ENCODE results near the gene CASZ1. TPM values are rescaled to one million over a fixed set of nuclear protein-coding genes. Genes with fewer than 3 reads are reported as not detected.

Gene CASZ1
- total and polyA plus RNA-seq, 2 donors from 2014 or later: 10.1 to 33.0 TPM

- Histone ChIP-seq H3K27me3 (ENCODE audit: control insufficient read depth, insufficient read depth, low read length) (no peaks in the 10 kb centered on the region), H3K9ac (ENCODE audit: low read length in 3 of 3) (peak overlapping the region in 1 of 3 donors; percentile 55), H3K4me1 (ENCODE audit: control insufficient read depth in 2 of 3, insufficient read depth in 2 of 3, low read depth in 1 of 3, low read length in 3 of 3) (peaks cover 0 to 6% (median 0%) of the 10 kb centered on the region in 3 donors), H3K27ac (ENCODE audit: low read depth in 2 of 2, low read length in 2 of 2) (peak overlapping the region in 1 of 2 donors; percentile 23), H3K4me3 (ENCODE audit: low read length in 3 of 3) (no peak overlapping the region), H3K36me3 (ENCODE audit: control insufficient read depth in 2 of 3, insufficient read depth in 3 of 3, low read length in 3 of 3) (peaks cover 0 to 12% (median 0%) of the 10 kb centered on the region in 3 donors), H3K9me3 (ENCODE audit: control insufficient read depth in 2 of 3, insufficient read depth in 1 of 3, low read length in 3 of 3) (no peaks in the 10 kb centered on the region)
- intact Hi-C loops (cut with DNase I): no loop called here
- DNase-seq (peak in 2 of 5 donors; percentile 64), FAIRE-seq (no peak)
- no peak for TF ChIP-seq CTCF (IDR thresholded peaks at IDR 0.05; ENCODE audit: borderline replicate concordance, extremely low read depth, insufficient read depth)
Measured at GRCh38 chr1:10640843-10641553, 155.4 kb downstream of the CASZ1 start.

GRCh38 chr1:10639775-10640578 lies 156.5 kb downstream of the CASZ1 start:
- intact Hi-C loops (cut with DNase I): no loop called here
- Histone ChIP-seq H3K4me3 (ENCODE audit: low read length in 3 of 3) (no peak overlapping the region), H3K36me3 (ENCODE audit: control insufficient read depth in 2 of 3, insufficient read depth in 3 of 3, low read length in 3 of 3) (peaks cover 0 to 8% (median 0%) of the 10 kb centered on the region in 3 donors), H3K27ac (ENCODE audit: low read depth in 2 of 2, low read length in 2 of 2) (no peak overlapping the region), H3K9ac (ENCODE audit: low read length in 3 of 3) (peak overlapping the region in 1 of 3 donors; percentile 55), H3K4me1 (ENCODE audit: control insufficient read depth in 2 of 3, insufficient read depth in 2 of 3, low read depth in 1 of 3, low read length in 3 of 3) (peaks cover 0 to 6% (median 0%) of the 10 kb centered on the region in 3 donors), H3K9me3 (ENCODE audit: control insufficient read depth in 2 of 3, insufficient read depth in 1 of 3, low read length in 3 of 3) (no peaks in the 10 kb centered on the region), H3K27me3 (ENCODE audit: control insufficient read depth, insufficient read depth, low read length) (no peaks in the 10 kb centered on the region)
- no peak for TF ChIP-seq CTCF (IDR thresholded peaks at IDR 0.05; ENCODE audit: borderline replicate concordance, extremely low read depth, insufficient read depth)
- peak in 1 of 5 donors; percentile 61 for DNase-seq
- no peak for FAIRE-seq

GRCh38 chr1:10639011-10639774 lies 157.3 kb downstream of the CASZ1 start:
- Histone ChIP-seq H3K27ac (ENCODE audit: low read depth in 2 of 2, low read length in 2 of 2) (no peak overlapping the region), H3K36me3 (ENCODE audit: control insufficient read depth in 2 of 3, insufficient read depth in 3 of 3, low read length in 3 of 3) (peaks cover 0 to 4% (median 0%) of the 10 kb centered on the region in 3 donors), H3K4me3 (ENCODE audit: low read length in 3 of 3) (no peak overlapping the region), H3K9ac (ENCODE audit: low read length in 3 of 3) (no peak overlapping the region), H3K27me3 (ENCODE audit: control insufficient read depth, insufficient read depth, low read length) (no peaks in the 10 kb centered on the region), H3K4me1 (ENCODE audit: control insufficient read depth in 2 of 3, insufficient read depth in 2 of 3, low read depth in 1 of 3, low read length in 3 of 3) (peaks cover 0 to 6% (median 0%) of the 10 kb centered on the region in 3 donors), H3K9me3 (ENCODE audit: control insufficient read depth in 2 of 3, insufficient read depth in 1 of 3, low read length in 3 of 3) (no peaks in the 10 kb centered on the region)
- intact Hi-C loops (cut with DNase I): no loop called here
- DNase-seq (peak in 3 of 5 donors; percentile 51 to 64 (median 54)), FAIRE-seq (no peak)
- TF ChIP-seq CTCF (IDR thresholded peaks at IDR 0.05; ENCODE audit: borderline replicate concordance, extremely low read depth, insufficient read depth): no peak
